ENCODE data around the gene ACSL3.
A peak's percentile ranks its signal among the peaks of the same experiment; 100 is the strongest.
"Not testable (repeated sequence)": the region's sequence is repeated elsewhere in the genome, so short reads cannot be mapped to it uniquely, and the experiment has no call there.

The ACSL3 gene

DNA sequence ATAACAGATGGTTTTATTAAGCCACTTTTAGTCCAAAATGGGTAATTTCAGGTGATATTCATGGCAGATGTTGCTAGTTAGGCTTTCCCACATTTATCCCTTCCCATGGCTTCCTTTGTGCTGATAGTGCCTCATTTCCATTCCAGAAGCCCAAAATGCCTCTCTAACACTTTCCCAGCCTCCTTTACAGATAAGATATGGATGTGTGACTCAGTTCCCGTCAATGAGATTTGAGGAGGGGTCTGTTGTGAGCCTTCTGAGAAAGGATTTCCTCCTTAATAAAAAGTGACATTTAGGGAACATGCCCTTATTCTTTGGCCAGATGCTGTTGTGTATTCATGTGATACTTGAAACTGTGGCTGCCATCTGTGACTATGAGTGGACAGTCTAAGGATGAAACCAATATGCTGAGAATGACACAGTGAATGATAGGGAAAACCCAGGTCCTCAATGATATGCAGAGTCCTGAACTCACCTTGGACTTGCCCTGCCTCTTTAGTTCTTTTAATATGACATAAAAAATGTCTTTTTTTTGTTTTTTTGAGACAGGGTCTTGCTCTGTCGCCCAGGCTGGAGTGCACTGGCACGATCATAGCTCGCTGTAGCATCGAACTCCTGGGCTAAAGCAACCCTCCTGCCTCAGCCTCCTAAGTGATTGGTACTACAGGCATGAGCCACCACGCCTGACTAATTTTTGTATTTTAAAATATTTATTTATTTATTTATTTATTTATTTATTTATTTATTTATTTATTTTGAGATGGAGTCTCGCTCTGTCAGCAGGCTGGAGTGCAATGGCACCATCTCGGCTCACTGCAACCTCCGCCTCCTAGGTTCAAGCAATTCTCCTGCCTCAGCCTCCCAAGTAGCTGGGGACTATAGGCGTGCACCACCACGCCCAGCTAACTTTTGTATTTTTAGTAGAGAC, 5.8 kb upstream of the ACSL3 start:
- DNase-seq: no peak

DNA sequence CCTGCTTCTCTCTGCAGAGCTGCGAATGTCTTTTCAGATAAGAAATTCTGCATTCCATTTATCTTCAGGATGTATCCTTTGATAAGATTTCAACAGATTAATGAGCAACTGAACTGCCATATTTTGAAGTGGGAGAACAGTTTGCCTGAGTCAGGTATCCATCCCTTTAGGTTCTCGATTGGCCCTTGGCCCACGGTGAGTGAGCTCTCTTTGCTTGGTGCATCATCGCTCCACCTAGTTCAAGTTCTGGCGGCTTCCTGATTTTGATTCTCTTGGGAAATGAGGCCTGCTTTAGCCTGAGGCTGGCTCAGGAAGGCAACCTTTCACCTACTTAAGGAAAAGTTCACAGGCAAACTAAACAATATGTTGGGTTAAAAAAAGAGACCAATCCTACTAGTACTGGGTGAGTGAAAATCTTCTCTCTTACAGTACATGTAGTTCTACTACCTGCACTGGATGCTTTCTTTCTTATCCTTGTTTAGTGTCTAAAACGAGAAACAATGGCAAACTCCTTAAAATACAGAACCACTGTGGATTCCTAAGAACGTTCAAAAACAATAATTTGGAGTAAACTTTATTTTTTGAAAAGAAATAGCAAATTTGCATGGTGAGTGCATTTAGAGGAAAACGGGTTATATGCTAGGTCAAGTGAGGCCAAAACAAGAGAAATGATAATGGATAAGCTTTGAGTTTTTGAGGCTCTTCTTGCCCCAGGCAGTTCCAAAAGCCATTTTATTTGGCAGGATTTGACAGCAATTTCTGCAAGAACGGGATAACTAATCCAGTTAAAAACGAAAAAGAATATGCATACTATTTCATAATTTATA, 837 bp upstream of the ACSL3 start:
- DNase-seq: peak; percentile 40

DNA sequence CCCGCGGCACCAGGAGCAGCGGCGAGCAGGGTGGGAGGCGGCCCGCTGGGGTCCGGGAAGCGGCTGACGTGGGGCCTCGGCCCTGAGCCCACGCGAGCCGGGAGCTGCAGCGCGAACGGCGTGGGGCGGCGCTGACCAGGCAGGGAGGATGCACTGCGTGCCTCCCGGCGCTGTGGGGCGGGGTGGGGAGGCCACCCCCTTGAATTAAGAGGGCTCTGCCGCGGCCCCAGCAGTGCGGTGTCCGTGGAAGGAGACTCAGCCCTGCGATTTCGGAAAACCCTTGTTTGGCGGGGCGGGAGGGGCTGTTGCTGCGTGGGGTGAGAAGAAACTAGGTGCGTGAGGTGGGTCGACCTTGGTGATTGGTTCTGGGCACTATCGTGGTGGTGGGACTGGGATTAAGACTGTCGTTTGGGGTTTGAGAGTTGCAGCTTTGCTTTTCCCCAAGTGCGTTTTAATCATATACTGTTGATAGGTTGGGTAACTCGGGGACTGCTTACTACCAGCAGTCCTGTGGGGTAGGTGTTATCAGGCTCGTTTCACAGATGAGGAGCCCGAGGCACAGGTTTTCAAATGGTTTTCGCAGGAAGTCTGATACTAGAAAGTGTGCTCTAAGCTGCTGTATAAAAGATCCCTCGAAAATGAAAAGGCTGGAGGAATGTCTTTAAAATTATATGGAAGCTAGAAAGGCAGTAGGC, 722 bp downstream of the ACSL3 start:
- no peak for DNase-seq

DNA sequence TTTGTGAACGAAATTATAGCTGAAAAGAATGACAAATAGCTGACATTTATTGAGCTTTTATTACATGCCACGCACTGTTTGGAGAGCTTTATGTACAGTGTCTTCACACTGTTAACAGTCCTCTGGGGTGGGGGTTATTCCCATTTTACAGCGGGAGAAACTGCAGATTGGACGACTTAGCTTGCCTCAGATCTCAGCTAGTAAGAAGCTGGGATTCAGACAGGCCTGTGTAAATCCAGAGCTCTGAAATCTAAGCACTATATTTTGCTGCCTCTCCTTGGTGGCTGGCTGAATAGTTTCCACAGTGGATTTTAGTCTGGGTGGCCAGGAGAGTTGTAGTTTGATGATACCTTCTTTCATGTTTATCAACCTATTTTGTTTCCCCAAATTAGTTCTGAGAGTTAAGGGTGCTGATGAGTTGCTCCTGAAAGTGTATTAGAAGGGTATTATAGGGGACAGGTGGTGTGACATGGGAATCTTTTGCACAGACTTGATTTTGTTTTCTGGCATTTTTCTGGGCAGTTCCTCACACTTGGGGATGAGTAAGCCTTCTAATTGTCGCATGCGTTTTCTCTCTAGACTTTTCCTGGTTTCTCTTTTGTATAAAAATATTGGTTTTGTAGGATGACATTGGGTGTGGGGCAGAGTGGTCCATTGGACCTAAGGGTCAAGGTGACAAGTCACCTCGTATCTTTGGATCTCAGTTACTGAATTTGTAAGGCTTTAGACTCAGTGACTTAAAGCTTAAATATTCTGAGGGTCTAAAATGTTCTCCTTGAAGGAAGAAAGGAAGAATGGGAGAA, 1.5 kb downstream of the ACSL3 start:
- DNase-seq: no peak

DNA sequence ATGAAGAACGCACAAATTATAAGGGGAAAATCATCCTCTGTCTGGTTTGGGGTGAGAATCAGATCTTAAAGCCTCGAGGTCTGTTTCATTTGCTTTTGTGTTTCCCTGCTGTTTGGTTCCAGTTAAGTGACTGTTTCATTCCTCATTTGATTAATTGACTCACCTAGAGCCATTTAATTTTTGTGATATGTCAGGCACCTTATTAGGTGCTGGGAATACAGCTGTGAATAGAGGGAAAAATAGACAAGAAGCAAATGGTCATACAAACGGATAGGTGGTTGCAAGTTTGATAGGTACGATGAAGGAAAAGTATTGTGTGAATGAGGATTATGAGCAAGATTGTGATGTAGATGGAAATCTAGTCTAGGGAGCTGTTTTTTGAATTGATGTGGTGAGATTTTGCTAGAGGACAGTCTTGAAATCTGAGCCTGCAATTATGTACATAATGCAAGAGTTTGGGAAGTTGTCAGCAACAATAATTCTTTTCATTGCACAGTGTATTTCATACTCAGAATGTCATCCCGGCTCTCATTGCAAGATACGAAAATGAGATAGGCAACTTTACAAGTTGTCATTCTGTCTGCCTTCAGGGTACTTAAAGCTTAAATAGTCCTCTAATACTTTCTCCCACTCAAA, 2.2 kb downstream of the ACSL3 start:
- DNase-seq: no peak

DNA sequence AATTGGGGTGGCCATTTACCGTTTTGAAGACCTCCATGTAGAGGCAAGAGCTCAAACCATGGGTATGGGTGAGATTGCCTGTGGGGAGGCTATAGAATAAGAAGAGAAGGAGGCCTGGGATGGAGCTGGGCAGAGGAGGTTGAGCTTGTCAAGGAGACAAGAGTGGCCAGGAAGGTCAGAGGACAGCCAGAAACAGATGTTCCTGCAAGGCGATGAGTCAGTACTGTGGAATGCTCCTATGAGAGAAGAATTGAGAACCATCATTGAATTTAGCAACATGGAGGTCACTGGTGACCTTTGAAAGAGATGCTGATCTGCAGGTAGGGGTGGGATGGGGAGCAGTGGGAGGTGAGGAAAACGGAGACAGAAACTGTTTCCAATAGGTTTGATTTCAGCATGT, 3.5 kb downstream of the ACSL3 start:
- DNase-seq: peak; percentile 2

DNA sequence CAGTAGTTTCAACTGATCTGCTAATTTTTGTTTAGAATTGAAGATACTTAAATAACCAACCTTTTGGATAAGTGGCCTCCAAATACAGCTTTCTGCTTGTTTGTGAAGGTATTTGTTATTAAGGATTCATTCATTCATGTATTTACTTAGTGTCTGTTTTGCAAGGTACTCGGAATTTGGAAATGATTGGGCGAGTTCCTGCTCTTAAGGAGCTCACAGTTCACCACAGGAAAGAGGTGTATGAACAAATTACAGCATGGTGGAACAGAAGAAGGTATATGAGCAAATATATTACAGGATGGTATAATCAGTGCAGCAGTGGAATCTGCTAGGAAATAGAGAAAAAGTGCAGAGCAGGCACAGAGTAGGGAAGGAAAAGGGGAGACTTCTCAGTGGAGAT, 4.5 kb downstream of the ACSL3 start:
- no peak for DNase-seq

DNA sequence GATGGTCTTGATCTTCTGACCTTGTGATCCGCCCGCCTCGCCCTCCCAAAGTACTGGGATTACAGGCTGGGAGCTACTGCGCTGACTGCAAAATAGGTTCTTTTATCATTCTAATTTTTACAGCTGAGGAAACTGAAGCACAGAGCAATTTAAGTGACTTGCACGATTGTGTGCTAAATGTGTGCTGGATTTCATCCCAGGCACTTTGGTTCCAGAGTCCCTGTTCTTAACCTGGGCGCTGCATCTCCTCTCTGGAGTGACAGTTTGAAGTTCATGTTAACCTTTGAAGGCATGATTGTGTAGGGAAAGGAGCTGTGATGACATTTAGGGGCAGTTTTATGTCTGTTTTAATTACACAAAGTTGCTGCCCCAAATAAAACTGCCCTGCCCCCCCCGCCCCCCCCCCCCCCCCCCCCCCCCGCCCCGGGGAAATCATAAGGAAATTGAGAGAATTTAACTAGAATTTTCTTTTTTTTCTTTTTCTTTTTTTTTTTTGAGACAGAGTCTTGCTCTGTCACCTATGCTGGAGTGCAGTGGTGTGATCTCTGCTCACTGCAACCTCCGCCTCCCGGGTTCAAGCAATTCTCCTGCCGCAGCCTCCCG, 5.6 kb downstream of the ACSL3 start:
- DNase-seq: no peak

DNA sequence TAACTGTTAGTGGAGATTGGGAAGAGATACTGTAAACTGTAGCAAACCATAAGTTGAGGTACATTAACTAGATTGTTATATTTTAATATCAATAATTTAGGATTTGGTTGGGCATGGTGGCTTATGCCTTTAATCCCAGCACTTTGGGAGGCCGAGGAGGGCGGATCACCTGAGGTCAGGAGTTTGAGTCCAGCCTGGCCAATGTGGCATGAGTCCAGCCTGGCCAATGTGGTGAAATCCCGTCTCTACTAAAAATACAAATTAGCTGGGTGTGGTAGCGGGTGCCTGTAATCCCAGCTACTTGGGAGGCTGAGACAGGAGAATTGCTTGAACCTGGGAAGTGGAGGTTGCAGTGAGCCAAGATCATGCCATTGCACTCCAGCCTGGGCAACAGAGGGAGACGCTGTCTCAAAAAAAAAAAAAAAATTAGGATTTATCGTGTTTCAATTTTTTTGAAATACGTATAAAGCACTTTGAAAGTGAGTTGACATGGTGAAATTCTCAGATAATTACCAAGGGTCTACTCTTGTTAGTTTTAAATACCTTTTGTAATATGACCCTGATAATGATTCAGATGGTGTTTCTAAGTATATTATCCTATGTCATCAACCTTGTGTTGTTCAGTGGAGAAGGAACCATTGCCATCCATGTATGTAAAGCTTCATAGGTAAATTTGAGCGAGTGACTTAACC, 7.9 kb downstream of the ACSL3 start:
- not testable (repeated sequence) for DNase-seq

DNA sequence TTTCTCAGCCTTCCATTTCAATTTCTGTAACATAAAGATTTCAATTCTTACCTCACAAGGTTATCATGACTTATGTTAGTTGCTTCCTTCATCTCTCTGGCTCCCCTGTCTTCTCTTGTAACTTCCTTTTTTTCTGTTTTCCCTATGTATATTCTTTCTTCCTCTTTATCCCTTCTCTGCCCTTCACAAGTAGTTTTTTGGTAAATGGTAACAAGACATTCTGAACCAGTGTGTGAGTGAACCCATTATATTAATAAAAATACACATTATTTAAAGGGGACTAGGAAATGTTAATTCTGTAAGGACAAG, 8.4 kb downstream of the ACSL3 start:
- DNase-seq: no peak

DNA sequence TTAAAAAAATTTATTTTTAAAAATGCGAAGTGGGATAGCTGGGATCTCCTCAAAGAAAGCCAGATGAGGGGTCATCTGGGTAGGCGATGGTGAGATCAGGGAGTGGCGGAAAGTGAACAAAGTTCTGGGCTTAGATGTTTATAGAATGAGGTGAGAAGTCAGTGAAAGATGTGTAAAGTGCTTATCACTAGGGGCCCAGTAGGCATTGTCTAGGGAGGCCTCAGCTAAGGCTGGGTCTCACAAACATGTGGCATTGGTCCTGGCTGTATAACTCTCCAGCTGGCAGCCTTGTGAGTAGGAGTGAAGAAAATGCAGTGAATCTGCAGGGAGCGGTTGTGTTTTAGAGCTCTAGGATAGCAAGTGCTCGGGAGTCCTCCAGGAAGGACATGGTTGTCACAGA, 10.5 kb downstream of the ACSL3 start:
- no peak for DNase-seq

DNA sequence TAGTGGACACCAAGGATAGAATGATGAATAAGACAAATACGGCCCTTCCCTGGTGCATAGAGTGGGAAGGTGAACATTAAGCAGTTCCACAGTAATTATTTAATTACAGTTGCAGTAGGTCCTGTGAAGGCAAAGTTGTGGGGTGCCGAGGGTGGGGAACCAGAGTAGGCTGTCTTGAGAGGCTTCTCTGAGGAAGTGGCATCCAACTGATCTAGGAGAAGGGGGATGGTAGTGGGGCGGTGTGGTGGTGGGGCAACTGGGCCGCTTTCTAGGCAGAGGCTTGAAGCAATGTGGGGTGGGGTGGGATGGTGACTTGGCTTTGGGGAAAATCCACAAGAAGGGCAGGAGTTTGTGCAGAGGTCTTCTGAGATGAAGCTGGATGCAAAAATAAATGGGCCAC, 11.7 kb downstream of the ACSL3 start:
- DNase-seq: no peak

DNA sequence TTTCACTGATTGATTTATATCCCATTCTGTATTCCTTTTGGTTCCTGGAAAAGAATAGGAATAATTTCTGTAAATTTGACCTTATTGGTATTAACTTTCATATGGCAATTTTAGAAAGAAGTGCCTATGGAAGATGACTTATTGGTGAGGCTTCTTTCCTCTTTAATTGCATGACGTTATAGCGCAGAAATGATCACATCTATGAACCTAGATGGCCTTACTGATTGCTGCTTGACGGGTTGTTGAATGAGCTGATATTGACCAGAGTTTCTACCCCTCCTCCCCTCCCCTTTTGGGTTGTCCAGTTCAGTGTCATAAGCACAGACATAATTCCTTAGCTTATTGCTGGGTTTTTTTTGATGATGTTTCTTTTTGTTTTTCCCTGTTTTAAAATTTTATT, 14.6 kb downstream of the ACSL3 start:
- DNase-seq: no peak

DNA sequence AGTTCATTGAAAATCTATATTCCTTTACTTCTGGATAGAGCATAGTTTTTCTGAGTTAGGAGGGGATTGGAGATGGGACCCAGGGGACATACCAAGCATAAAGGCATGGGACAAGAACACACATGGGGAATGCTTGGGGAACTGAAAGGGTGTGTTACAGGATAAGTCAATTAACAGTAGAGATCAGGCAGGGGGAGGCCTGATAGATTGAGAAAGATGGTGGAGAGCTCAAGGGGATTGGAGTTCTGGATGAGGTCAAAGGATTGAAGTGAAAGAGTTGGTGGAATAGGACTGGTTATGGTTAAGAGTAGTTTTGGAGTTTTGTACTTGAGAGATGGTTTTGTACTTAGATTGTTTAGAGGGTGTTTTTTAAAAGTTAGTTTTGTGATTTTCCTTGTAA, 16.1 kb downstream of the ACSL3 start:
- no peak for DNase-seq

DNA sequence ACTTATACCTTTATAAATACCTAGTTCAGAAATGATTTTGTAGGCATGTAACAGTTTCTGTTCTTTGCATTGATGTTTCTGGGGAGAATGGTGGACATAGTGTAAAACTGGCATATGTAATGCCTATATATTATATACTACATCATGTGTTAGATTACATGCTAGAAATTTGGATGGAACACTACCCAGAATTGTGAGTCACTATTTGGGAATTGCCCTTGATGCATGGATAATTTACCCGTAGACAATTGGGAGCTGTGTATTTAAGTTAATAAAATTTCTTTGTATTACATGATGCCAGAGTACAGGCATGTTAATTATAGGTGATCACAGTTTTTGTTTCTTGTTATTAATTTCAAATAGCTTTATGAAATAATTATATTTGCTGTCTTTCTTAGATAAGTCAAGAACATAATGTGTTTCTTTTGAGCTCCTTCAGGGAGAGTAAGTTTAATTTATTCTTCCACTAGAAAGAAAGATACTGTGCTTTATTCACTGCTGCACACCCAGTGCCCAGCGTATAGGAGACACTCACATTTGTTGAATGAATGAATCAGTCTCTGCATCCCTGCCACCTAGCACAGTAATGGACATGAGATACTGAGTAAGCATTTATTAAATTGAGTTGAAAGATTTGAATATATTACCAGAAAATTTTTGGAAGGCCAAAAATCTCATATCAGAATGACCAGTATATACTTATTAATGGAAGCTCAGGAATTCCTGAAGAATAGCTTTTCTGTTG, 16.9 kb downstream of the ACSL3 start:
- DNase-seq: no peak

DNA sequence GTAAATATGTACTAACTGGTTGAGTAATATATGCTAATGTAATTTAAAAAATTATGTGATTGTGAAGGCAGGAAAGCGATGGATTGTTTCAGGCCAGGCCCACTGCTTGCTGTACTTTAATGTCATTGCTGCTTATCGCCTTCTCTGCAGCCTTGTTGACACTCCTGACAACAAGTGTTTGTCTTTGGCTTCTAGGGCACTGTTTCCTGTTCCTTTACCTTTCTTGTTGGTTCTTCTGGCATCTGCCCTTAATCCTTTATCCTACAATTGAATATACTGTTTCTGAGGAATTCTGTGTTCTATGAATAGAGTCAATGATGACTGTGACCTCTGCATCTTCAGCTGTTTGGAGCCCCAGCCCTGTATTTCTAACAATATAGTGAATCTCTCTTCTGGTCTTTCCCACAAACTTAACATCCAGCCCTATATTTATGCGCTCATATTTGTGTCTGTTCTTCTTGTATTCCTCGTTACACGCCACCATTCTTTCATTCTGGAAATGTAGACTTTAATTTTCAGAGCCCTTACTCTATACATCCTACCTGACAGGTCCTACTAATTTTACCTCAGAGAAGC, 17.6 kb downstream of the ACSL3 start:
- DNase-seq: no peak

DNA sequence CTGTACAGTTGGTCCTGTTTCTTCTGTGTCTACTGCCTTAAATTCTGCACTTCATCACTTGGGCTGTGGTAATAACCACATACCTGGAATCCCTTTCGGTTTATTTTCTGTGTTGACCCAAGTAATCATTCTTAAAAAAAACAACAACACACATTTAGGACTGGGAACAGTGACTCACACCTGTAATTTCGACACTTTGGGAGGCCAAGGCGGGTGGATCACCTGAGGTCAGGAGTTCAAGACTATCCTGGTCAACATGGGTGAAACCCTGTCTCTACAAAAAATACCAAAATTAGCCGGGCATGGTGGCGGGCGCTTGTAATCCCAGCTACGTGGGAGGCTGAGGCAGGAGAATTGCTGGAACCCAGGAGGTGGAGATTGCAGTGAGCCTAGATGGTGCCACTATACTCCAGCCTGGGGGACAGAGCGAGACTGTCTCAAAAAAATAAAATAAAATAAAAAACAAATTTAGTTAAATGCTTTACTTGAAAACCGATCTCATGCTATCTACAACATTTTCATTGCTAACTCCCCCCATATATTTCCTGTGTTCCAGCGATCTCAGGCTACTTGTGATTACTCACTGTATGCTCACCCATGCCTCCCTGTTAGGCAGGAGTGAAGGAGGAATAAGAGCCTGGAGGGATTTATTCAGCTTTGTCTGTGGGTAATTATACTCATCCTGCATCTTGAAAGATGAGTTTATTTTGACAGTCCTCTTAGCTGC, 18.2 kb downstream of the ACSL3 start:
- DNase-seq: peak; percentile 16

DNA sequence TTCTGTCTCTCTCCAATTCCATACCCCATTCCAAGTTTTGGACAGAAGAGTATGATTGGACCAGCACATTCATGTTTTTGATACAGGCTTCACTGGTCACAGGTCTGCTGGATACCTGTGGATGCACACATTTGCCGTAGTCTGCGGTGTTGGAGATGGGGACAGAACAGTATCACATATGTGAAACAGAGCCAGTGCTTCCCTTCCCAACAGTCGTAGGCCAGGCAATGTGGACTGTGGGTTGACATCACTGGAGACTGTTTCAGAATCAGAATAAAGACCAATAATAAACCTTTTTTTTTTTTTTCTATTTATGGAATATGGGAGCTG, 18.7 kb downstream of the ACSL3 start:
- DNase-seq: no peak

DNA sequence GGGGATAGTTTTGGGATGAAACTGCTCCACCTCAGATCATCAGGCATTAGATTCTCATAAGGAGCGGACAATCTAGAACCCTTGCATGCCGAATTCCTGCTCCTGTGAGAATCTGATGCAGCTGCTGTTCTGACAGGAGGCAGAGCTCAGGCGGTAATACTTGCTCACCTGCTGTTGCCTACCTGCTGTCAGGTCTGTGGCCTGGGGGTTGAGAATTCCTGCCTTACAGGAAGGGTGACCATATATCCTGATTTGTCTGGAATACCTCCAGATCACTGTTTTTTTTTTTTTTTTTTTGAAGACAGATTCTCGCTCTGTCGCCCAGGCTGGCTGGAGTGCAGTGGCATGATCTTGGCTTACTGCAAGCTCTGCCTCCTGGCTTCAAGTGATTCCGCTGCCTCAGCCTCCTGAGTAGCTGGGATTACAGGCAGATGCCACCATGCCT, 21.7 kb downstream of the ACSL3 start:
- DNase-seq: no peak

Measured in T1000 (cell line).